GM06990 (cell line): ENCODE results near the gene PDCD7.
A peak's percentile ranks its signal among the peaks of the same experiment; 100 is the strongest.
"Not testable (repeated sequence)": the region's sequence is repeated elsewhere in the genome, so short reads cannot be mapped to it uniquely, and the experiment has no call there.

Source experiments
- DNase-seq: peaks from one replicate; pipeline ENCODE4 v3.0.0-alpha.2; 2011; ENCODE audit not compliant: insufficient read length; ENCODE audit errors: extremely low read depth
- H3K27me3 ChIP-seq: replicated peaks from 2 replicates; pipeline ENCODE4 v1.6.0; 2011; ENCODE audit warnings: low read length; ENCODE audit not compliant: control insufficient read depth, insufficient read depth
- H3K36me3 ChIP-seq: 2 replicates; pipeline ENCODE4 v1.5.1; 2011; ENCODE audit warnings: low read length; ENCODE audit not compliant: control insufficient read depth, insufficient read depth
- H3K4me3 ChIP-seq: replicated peaks from 2 replicates; pipeline ENCODE4 v1.5.1; 2011; ENCODE audit warnings: low read depth, mild to moderate bottlenecking, control low read depth, low read length
- TF ChIP-seq, protein P1 (sequence below): IDR thresholded peaks from 2 replicates; pipeline ENCODE4 v1.5.1; 2011; ENCODE audit warnings: low read length, control low read depth, mild to moderate bottlenecking, inconsistent platforms; ENCODE audit not compliant: insufficient read depth, poor library complexity, severe bottlenecking

PDCD7 gene, protein sequence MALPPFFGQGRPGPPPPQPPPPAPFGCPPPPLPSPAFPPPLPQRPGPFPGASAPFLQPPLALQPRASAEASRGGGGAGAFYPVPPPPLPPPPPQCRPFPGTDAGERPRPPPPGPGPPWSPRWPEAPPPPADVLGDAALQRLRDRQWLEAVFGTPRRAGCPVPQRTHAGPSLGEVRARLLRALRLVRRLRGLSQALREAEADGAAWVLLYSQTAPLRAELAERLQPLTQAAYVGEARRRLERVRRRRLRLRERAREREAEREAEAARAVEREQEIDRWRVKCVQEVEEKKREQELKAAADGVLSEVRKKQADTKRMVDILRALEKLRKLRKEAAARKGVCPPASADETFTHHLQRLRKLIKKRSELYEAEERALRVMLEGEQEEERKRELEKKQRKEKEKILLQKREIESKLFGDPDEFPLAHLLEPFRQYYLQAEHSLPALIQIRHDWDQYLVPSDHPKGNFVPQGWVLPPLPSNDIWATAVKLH

DNA sequence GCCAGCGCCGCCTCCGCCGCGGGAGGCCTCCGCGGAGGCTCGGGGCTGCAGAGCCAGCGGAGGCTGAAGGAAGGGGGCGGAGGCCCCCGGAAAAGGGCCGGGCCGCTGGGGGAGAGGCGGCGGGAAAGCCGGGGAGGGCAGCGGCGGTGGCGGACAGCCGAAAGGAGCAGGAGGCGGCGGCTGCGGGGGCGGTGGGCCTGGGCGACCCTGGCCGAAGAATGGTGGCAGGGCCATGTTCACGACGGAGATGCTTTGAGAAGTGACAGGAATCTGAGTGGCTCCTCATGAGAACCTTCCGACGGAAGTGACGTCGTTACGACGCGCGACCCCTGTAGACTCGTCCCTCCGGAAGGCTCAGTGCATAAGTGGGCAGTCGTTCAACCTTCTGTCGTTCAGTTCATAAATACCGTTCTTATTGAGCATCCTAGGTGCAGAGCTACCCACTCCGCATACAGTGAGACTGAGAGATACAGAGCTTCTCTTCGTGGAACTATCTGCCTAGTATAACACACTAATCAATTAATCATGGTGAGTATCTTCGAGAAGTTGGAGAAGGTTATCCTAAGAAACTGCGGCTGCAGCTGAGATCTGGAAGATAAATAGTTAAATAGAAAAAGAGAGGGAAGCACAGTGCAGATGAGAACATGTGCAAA lies at the start of gene PDCD7:
Gene PDCD7, minus strand, starts transcription at position 261 of the 653 bp plus-strand sequence. Its CDS starts 27 bp downstream, at position 234.
- H3K36me3 ChIP-seq, result peaks cover 7% of the 10 kb centered on the region
- H3K4me3 ChIP-seq, result peak within 1 kb of the TSS; percentile 56
- TF ChIP-seq, protein P1, sequence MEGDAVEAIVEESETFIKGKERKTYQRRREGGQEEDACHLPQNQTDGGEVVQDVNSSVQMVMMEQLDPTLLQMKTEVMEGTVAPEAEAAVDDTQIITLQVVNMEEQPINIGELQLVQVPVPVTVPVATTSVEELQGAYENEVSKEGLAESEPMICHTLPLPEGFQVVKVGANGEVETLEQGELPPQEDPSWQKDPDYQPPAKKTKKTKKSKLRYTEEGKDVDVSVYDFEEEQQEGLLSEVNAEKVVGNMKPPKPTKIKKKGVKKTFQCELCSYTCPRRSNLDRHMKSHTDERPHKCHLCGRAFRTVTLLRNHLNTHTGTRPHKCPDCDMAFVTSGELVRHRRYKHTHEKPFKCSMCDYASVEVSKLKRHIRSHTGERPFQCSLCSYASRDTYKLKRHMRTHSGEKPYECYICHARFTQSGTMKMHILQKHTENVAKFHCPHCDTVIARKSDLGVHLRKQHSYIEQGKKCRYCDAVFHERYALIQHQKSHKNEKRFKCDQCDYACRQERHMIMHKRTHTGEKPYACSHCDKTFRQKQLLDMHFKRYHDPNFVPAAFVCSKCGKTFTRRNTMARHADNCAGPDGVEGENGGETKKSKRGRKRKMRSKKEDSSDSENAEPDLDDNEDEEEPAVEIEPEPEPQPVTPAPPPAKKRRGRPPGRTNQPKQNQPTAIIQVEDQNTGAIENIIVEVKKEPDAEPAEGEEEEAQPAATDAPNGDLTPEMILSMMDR, result no peak
- DNase-seq, result peak; percentile 83
- H3K27me3 ChIP-seq, result no peaks in the 10 kb centered on the region

DNA sequence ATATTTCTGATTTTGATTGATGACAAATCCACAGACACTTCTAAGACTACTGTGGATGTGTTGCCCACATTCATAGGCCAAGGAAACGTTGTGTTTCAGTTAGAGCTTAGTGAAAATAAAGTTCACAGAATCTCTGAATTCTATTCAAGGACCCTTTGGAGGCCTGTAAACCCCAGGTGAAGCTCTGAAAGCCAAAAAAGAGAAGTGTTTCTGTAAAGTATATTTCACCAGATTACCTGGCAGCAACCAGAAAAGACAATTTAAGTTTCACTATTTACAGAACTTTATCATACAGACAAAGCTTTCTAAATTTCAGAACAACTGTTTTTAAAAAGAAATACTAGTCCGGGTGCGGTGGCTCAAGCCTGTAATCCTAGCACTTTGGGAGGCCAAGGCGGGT lies 48.9 kb upstream of the PDCD7 start:
- Histone ChIP-seq H3K4me3 (peak overlapping the region; percentile 99), H3K27me3 (no peaks in the 10 kb centered on the region), H3K36me3 (no peaks in the 10 kb centered on the region; the same call in none of the 2 replicates)
- TF ChIP-seq, protein P1, result no peak
- DNase-seq, result peak; percentile 31

DNA sequence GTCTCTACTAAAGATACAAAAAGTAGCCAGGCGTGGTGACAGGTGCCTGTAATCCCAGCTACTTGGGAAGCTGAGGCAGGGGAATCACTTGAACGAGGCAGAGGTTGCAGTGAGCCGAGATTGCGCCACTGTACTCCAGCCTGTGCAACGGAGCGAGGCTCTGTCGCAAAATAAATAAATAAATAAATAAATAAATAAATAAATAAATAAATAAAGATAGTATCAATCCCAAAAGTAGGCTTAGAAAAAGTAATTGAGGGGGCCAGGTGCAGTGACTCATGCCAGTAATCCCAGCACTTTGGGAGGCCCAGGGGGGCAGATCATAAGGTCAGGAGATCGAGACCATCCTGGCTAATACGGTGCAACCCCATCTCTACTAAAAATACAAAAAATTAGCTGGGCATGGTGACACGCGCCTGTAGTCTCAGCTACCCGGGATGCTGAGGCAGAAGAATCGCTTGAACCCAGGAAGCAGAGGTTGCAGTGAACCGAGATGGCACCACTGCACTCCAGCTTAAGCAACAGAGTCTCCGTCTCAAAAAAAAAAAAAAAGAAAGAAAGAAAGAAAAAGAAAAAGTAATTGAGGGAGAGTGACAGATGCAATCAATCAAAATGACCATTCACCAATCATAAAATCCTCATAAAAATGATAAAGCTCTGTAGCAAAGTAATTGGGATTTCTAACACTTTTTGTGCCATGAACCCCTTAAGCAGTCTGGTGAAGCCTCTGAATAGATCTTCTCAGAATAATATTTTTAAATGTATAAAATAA lies 48.2 kb upstream of the PDCD7 start:
- DNase-seq, H3K27me3 ChIP-seq, H3K4me3 ChIP-seq, H3K36me3 ChIP-seq: not testable (repeated sequence)

DNA sequence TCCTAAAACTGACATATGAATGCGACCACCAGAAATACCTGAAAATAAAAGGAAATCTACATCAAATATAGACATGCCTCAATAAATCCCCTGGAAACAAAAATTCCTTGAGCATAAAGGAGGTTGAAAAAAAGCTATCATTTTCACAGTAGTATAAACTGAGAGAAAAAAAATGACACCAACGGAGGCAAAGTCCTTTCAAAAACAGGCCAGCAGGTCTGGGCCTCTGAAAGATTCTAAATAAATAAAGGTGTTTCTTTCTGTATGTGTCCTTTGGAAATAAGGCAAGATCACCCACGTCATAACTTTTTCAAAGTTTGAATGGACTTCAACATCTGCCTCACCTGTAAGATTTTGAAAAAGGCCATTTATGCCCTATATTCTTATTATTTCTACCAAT lies 46.6 kb upstream of the PDCD7 start:
- no peak overlapping the region for H3K4me3 ChIP-seq
- TF ChIP-seq, protein P1, result no peak
- no peaks in the 10 kb centered on the region for H3K27me3 ChIP-seq
- no peak for DNase-seq
- peaks cover 4% of the 10 kb centered on the region for H3K36me3 ChIP-seq

DNA sequence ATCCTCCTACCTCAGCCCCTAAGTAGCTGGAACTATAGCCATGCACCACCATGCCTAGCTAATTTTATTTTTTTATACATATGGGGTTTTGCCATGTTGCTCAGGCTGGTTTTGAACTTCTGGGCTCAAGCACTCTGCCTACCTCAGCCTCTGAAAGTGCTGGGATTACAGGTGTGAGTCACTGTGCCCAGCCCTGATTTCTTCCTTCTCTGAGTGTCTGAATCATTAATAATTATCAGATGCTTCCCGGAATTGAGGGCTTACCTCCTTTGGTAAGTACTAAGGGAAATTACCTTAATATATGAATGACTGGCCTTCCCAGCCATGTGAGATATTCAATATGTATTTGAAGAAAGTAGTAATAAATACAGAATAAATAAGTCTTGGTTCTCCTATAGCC lies 44.3 kb upstream of the PDCD7 start:
- TF ChIP-seq, protein P1, result no peak
- peaks cover 6% of the 10 kb centered on the region for H3K36me3 ChIP-seq
- no peak for DNase-seq
- H3K27me3 ChIP-seq, result no peaks in the 10 kb centered on the region
- H3K4me3 ChIP-seq, result no peak overlapping the region
